K562 (cell line): ENCODE measurements around the gene VPS33A. TPM values are rescaled to one million over a fixed set of nuclear protein-coding genes. Genes with fewer than 3 reads are reported as not detected.
A peak's percentile ranks its signal among the peaks of the same experiment; 100 is the strongest.

Experiments used
- CAMTA2 ChIP-seq: fragments of 250-450 bp; sonication (Bioruptor Pico); conservative IDR thresholded peaks from 2 replicates; pipeline ENCODE4 v1.5.1; 2022
- CBX8 ChIP-seq: fragments of 200-600 bp; sonication (generic); IDR thresholded peaks from 2 replicates; pipeline ENCODE4 v1.6.1; 2012; ENCODE audit warnings: borderline replicate concordance, mixed run types, low read depth, mild to moderate bottlenecking, moderate library complexity, mixed read lengths, low read length, control low read depth, inconsistent platforms; ENCODE audit not compliant: poor library complexity, severe bottlenecking; ENCODE audit errors: extremely low read depth
- FOXM1 ChIP-seq, 2 experiments: fragments of 450-650 bp in 1 of 2; sonication (generic) in 1 of 2; formaldehyde crosslinking in 1 of 2; IDR thresholded peaks; 2 replicates each; pipeline versions ENCODE4 v1.6.1 to v1.9.0; 2017 to 2022; ENCODE audit warnings: low read depth in 2 of 2, mild to moderate bottlenecking in 2 of 2, missing genetic modification reagents in 1 of 2, moderate library complexity in 1 of 2
- FUS ChIP-seq: fragments of 200-400 bp; formaldehyde crosslinking; optimal IDR thresholded peaks from 2 replicates; pipeline ENCODE3; 2017; ENCODE audit warnings: low read depth, low read length
- JUNB ChIP-seq: fragments of 450-650 bp; formaldehyde crosslinking; conservative IDR thresholded peaks from 2 replicates; pipeline ENCODE4 v1.4.0; 2020; ENCODE audit warnings: mild to moderate bottlenecking
- KAT2B ChIP-seq: IDR thresholded peaks from one replicate; pipeline ENCODE4 v1.6.1; 2012; ENCODE audit warnings: low read depth, mild to moderate bottlenecking, control low read depth, inconsistent platforms, low read length, moderate library complexity
- MCM2 ChIP-seq: fragments of 450-650 bp; IDR thresholded peaks from 2 replicates; pipeline ENCODE4 v1.6.1; 2017; ENCODE audit warnings: low read depth, mild to moderate bottlenecking
- PTTG1 ChIP-seq: fragments of 450-650 bp; IDR thresholded peaks from 2 replicates; pipeline ENCODE4 v1.6.1; 2016; ENCODE audit warnings: low read depth, mild to moderate bottlenecking, missing genetic modification characterization, missing compliant biosample characterization
- SMAD1 ChIP-seq: fragments of 150-350 bp; IDR thresholded peaks from 2 replicates; pipeline ENCODE4 v1.6.1; 2014; ENCODE audit warnings: low read length, low read depth; ENCODE audit not compliant: partially characterized antibody
- SOX6 ChIP-seq: fragments of 450-650 bp; IDR thresholded peaks from 2 replicates; pipeline ENCODE4 v1.6.1; 2014; ENCODE audit warnings: mild to moderate bottlenecking
- TAL1 ChIP-seq: fragments of 450-650 bp; IDR thresholded peaks from 2 replicates; pipeline ENCODE4 v1.6.1; 2016; ENCODE audit warnings: mild to moderate bottlenecking
- U2AF2 ChIP-seq: fragments of 200-400 bp; formaldehyde crosslinking; optimal IDR thresholded peaks from 2 replicates; pipeline ENCODE3; 2017; ENCODE audit warnings: low read depth, mild to moderate bottlenecking, low read length
- ZNF583 ChIP-seq: fragments of 250-450 bp; sonication (Bioruptor Pico); IDR thresholded peaks from 2 replicates; pipeline ENCODE4 v1.4.0; 2020
- polyA plus RNA-seq, 8 experiments: library from polyadenylated mRNA; depleted of rRNA in 4 of 8; stranded (reverse) in 5 of 8; unstranded in 3 of 8; fragments of >200 nt; fragmentation: Nextera tagmentation in 2 of 8; fragmentation: Illumina TruSeq in 1 of 8; extraction: Ambion mirVana in 2 of 8; extraction: Trizol in 1 of 8; gene quantifications; 2 replicates each; pipeline versions ENCODE4 v1.2.1 to v1.2.3, GENCODE V29; 2011 to 2014; ENCODE audit warnings: inconsistent platforms in 1 of 8, missing spikeins in 1 of 8
- total RNA-seq, 7 experiments: library from RNA; depleted of rRNA in 6 of 7; stranded (reverse); fragments of >200 nt in 6 of 7; fragmentation: Illumina TruSeq in 2 of 7; extraction: Trizol in 2 of 7; gene quantifications; 2 replicates each; pipeline versions ENCODE4 v1.2.1 to v1.2.3, GENCODE V29; 2011 to 2021; ENCODE audit warnings: low replicate concordance in 1 of 7
- TF ChIP-seq, protein P1 (sequence below): fragments of 250-450 bp; sonication (Bioruptor Pico); IDR thresholded peaks from 2 replicates; pipeline ENCODE4 v1.9.0; 2021; ENCODE audit warnings: mild to moderate bottlenecking, inconsistent platforms
- TF ChIP-seq, protein P2 (sequence below): fragments of 250-450 bp; sonication (Bioruptor Pico); IDR thresholded peaks from 2 replicates; pipeline ENCODE4 v1.8.0; 2022; ENCODE audit warnings: moderate library complexity, mild to moderate bottlenecking, inconsistent platforms
- TF ChIP-seq, protein P3 (sequence below): fragments of 450-650 bp; IDR thresholded peaks from 2 replicates; pipeline ENCODE4 v1.6.1; 2018; ENCODE audit warnings: mild to moderate bottlenecking, low read depth; ENCODE audit not compliant: partially characterized antibody
- TF ChIP-seq, protein P4 (sequence below): fragments of 200-800 bp; sonication (Bioruptor generic); IDR thresholded peaks from 2 replicates; pipeline ENCODE4 v1.6.1; 2016; ENCODE audit warnings: missing genetic modification characterization, missing compliant biosample characterization

The VPS33A gene
- total and polyA plus RNA-seq, 9 of the 15 experiments (the other 6 are each of a cell fraction or from before 2014, with no cell fraction given), result 10.6 to 34.3 (median 25.3) TPM

DNA sequence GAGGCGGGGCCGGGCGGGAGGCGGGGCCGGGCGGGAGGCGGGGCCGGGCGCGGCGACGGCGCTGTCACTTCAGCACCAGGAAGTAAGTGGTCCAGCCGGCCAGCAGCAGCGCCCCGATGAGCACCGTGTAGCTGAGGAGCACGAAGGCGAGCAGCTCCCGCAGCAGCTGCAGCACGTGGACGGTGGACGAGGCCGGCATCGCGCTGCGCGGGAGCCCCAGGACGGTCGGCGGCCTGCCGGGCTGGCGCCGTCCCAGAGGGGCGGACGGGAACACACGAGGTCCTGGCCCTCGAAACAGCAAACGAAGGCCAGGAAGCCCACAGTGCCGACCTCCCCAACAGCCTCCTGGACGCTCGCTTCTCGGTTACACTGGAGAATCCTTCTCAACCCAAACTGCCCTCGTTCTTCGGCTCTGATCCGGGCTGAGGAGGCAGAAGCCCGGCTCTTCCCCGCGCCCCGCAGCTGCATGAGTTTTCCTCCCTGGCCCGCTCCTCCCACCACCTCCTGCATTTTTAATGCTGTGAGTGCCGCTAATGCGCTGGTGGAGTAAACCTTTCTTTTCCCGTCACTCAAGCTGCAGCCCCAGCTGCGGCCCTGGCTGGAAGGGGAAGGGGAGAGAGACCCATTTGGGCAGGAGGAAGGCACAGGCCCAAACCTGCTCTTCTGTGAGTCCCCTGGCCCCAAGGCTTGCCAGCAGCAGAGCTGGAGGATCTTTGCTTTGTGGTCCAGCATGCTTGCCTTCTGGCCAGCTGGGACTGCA is 39.7 kb downstream of the VPS33A start (continued):
- TF ChIP-seq, protein P1, sequence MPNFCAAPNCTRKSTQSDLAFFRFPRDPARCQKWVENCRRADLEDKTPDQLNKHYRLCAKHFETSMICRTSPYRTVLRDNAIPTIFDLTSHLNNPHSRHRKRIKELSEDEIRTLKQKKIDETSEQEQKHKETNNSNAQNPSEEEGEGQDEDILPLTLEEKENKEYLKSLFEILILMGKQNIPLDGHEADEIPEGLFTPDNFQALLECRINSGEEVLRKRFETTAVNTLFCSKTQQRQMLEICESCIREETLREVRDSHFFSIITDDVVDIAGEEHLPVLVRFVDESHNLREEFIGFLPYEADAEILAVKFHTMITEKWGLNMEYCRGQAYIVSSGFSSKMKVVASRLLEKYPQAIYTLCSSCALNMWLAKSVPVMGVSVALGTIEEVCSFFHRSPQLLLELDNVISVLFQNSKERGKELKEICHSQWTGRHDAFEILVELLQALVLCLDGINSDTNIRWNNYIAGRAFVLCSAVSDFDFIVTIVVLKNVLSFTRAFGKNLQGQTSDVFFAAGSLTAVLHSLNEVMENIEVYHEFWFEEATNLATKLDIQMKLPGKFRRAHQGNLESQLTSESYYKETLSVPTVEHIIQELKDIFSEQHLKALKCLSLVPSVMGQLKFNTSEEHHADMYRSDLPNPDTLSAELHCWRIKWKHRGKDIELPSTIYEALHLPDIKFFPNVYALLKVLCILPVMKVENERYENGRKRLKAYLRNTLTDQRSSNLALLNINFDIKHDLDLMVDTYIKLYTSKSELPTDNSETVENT (CRISPR knock-in tag), result peak; percentile 64; the same call in 1 of the 2 replicates
- TF ChIP-seq FUS (no peak), CAMTA2 (CRISPR knock-in tag) (no peak), SMAD1 (no peak), PTTG1 (no peak), U2AF2 (no peak), TAL1 (no peak), SOX6 (no peak), JUNB (CRISPR knock-in tag) (no peak), MCM2 (no peak), ZNF583 (CRISPR knock-in tag) (peak; percentile 53; the same call in 1 of the 2 replicates), KAT2B (no peak), FOXM1 (IDR thresholded peaks at IDR 0.05; ENCODE audit: low read depth) (no peak), FOXM1 (CRISPR knock-in tag; IDR thresholded peaks at IDR 0.05; ENCODE audit: low read depth) (peak; percentile 94), CBX8 (no peak)
- TF ChIP-seq, protein P2, sequence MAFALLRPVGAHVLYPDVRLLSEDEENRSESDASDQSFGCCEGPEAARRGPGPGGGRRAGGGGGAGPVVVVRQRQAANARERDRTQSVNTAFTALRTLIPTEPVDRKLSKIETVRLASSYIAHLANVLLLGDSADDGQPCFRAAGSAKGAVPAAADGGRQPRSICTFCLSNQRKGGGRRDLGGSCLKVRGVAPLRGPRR, result no peak
- TF ChIP-seq, protein P3, sequence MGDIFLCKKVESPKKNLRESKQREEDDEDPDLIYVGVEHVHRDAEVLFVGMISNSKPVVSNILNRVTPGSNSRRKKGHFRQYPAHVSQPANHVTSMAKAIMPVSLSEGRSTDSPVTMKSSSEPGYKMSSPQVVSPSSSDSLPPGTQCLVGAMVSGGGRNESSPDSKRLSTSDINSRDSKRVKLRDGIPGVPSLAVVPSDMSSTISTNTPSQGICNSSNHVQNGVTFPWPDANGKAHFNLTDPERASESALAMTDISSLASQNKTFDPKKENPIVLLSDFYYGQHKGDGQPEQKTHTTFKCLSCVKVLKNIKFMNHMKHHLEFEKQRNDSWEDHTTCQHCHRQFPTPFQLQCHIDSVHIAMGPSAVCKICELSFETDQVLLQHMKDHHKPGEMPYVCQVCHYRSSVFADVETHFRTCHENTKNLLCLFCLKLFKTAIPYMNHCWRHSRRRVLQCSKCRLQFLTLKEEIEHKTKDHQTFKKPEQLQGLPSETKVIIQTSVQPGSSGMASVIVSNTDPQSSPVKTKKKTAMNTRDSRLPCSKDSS, result no peak
- TF ChIP-seq, protein P4, sequence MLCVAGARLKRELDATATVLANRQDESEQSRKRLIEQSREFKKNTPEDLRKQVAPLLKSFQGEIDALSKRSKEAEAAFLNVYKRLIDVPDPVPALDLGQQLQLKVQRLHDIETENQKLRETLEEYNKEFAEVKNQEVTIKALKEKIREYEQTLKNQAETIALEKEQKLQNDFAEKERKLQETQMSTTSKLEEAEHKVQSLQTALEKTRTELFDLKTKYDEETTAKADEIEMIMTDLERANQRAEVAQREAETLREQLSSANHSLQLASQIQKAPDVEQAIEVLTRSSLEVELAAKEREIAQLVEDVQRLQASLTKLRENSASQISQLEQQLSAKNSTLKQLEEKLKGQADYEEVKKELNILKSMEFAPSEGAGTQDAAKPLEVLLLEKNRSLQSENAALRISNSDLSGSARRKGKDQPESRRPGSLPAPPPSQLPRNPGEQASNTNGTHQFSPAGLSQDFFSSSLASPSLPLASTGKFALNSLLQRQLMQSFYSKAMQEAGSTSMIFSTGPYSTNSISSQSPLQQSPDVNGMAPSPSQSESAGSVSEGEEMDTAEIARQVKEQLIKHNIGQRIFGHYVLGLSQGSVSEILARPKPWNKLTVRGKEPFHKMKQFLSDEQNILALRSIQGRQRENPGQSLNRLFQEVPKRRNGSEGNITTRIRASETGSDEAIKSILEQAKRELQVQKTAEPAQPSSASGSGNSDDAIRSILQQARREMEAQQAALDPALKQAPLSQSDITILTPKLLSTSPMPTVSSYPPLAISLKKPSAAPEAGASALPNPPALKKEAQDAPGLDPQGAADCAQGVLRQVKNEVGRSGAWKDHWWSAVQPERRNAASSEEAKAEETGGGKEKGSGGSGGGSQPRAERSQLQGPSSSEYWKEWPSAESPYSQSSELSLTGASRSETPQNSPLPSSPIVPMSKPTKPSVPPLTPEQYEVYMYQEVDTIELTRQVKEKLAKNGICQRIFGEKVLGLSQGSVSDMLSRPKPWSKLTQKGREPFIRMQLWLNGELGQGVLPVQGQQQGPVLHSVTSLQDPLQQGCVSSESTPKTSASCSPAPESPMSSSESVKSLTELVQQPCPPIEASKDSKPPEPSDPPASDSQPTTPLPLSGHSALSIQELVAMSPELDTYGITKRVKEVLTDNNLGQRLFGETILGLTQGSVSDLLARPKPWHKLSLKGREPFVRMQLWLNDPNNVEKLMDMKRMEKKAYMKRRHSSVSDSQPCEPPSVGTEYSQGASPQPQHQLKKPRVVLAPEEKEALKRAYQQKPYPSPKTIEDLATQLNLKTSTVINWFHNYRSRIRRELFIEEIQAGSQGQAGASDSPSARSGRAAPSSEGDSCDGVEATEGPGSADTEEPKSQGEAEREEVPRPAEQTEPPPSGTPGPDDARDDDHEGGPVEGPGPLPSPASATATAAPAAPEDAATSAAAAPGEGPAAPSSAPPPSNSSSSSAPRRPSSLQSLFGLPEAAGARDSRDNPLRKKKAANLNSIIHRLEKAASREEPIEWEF (CRISPR knock-in tag), result no peak
